CD4-positive, alpha-beta T cell treated with Interleukin-6 at 100 ng/mL for 8 hours (primary cell): Measurements from ENCODE around the gene KLHDC3.
"Not testable (repeated sequence)": the region's sequence is repeated elsewhere in the genome, so short reads cannot be mapped to it uniquely, and the experiment has no call there.

ENCODE experiments used
- DNase-seq: peaks from one replicate; pipeline ENCODE4 v3.0.0-alpha.2; 2020; ENCODE audit warnings: mixed read lengths, low spot score

The KLHDC3 gene

GRCh38 chr6:42988486-42989020 is 25.5 kb upstream of the KLHDC3 start:
- DNase-seq: no peak

GRCh38 chr6:42989923-42990322 is 24.1 kb upstream of the KLHDC3 start:
- no peak for DNase-seq

- no peak for DNase-seq
Observed at GRCh38 chr6:42993445-42993844, 20.6 kb upstream of the KLHDC3 start.

GRCh38 chr6:42996513-42996912 is 17.5 kb upstream of the KLHDC3 start:
- no peak for DNase-seq

GRCh38 chr6:42998205-42998604 is 15.8 kb upstream of the KLHDC3 start:
- not testable (repeated sequence) for DNase-seq

GRCh38 chr6:43001843-43002242 is 12.2 kb upstream of the KLHDC3 start:
- DNase-seq: no peak

- no peak for DNase-seq
Observed at GRCh38 chr6:43005844-43006243, 8.2 kb upstream of the KLHDC3 start.

- no peak for DNase-seq
Observed at GRCh38 chr6:43006251-43006650, 7.8 kb upstream of the KLHDC3 start.

- DNase-seq: no peak
Observed at GRCh38 chr6:43007126-43007525, 6.9 kb upstream of the KLHDC3 start.

GRCh38 chr6:43009124-43009523 is 4.9 kb upstream of the KLHDC3 start:
- no peak for DNase-seq

- DNase-seq: no peak
Observed at GRCh38 chr6:43011207-43011606, 2.8 kb upstream of the KLHDC3 start.

- DNase-seq: no peak
Observed at GRCh38 chr6:43012364-43012763, 1.7 kb upstream of the KLHDC3 start.

- no peak for DNase-seq
Observed at GRCh38 chr6:43013097-43013842, 779 bp upstream of the KLHDC3 start.

- no peak for DNase-seq
Observed at GRCh38 chr6:43014434-43014909, 423 bp downstream of the KLHDC3 start.

GRCh38 chr6:43016176-43016942 is 2.3 kb downstream of the KLHDC3 start:
- no peak for DNase-seq

GRCh38 chr6:43016943-43017334 is 2.9 kb downstream of the KLHDC3 start:
- DNase-seq: no peak

GRCh38 chr6:43019152-43019551 is 5.1 kb downstream of the KLHDC3 start:
- no peak for DNase-seq

- DNase-seq: no peak
Observed at GRCh38 chr6:43020052-43020705, 6.1 kb downstream of the KLHDC3 start.

- no peak for DNase-seq
Observed at GRCh38 chr6:43020847-43021246, 6.8 kb downstream of the KLHDC3 start.

- DNase-seq: peak; percentile 63
Observed at GRCh38 chr6:43021270-43022047, 7.4 kb downstream of the KLHDC3 start, which contains the start of gene RRP36. Gene RRP36 (plus strand): TSS chr6:43021623. CDS start chr6:43021655, 32 bp downstream.

GRCh38 chr6:43024436-43024835 is 10.4 kb downstream of the KLHDC3 start:
- DNase-seq: no peak

GRCh38 chr6:43026365-43026764 is 12.3 kb downstream of the KLHDC3 start:
- DNase-seq: no peak
